ENCODE measurements around the gene ABCC4.

Gene ABCC4

DNA sequence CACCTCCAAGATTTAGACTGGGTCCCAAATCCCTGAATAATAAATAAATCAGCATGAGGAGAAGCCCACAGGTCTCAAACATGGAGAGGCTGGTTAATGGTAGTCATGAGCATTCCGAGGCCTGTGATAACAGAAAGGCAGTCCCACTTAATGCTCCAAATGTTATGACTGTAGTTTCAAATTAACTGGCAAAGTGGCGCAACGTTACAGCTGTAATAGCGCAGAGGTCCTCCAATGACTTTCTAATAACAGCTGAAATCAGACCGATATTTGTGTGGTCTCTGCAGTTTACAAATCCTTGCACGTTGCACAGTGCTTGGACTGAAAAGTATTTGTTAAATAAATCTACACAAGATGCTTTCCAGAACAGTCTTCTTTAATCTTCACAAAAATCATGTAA, 141.8 kb downstream of the ABCC4 start:
- DNase-seq (ENCODE audit: low read depth in 4 of 4, low spot score in 1 of 4) = no peak

DNA sequence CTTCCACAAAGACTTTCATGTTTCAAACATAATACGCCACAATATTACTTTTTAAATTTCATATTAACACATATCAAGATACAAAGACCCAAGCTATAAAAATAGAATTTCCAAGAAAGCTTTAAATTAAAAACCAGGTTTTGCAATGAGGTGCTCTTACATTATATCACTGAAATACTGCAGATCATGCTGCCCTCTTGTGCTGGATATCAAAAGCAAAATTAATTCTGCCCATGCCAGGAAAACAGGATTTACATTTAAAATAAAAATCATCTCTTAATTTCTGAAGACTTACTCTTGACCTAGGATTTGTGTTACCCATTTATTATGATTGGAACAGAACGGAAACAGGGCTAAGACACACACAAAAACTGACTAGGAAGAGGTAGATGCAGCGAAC, 145.0 kb downstream of the ABCC4 start:
- no peak for DNase-seq (ENCODE audit: low read depth in 4 of 4, low spot score in 1 of 4)

DNA sequence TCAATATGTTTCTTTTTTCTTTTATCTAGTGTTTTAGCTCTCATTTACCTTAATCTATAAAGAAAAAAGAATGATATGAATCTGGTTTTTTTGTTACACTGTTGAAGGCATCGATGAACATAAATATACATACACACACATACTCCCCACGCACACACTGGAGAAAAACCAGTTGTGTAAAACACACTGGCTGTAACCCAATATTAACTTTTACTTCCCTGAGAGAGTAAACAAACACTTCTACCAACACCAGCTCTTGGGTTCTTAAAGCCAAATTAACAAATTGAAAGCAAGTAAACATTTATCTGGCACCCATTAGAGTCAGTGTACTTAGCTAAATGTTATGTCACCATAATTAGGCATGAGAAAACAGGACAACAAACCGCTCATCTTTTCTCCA, 145.7 kb downstream of the ABCC4 start:
- no peak for DNase-seq (ENCODE audit: low read depth in 4 of 4, low spot score in 1 of 4)

DNA sequence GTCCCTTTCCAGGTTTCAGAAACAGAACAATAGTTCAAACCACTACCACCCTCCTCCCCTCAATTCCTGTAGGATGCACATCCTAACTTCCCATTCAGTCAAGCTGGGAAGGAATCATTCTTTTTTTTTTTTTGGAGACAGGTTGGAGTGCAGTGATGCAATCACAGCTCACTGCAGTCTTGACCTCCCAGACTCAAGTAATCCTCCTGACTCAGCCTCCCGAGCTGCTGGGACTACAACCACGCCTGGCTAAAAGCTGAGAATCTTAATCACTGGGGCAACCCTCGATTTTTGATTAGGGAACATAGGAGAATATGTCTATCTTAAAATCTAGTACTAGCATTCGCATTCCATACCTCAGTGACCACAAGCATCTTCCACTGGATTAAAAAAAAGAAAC, 146.2 kb downstream of the ABCC4 start:
- DNase-seq (ENCODE audit: low read depth in 4 of 4, low spot score in 1 of 4) = no peak

DNA sequence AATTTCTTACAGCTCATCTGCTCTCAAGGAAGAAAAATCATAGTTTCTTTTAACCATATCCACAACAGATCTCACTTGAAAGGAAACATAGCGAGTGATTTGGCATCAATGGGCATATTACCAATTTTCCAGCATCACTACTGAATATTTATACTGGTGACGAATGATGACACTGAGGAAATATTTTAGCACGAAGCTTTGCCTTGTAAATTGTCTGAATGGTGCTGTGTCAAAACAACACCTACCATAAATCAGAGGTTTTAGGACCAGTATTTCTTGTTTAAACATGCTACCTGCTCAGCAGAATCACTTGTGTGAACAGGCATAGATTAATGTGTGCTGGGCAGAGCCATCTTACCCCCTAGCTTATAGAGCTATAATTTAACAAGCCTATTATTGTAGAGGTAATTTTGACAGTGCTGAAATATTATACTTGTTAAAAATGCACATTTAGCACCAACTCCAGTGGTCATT, 146.8 kb downstream of the ABCC4 start:
- DNase-seq (ENCODE audit: low read depth in 4 of 4, low spot score in 1 of 4) = no peak

DNA sequence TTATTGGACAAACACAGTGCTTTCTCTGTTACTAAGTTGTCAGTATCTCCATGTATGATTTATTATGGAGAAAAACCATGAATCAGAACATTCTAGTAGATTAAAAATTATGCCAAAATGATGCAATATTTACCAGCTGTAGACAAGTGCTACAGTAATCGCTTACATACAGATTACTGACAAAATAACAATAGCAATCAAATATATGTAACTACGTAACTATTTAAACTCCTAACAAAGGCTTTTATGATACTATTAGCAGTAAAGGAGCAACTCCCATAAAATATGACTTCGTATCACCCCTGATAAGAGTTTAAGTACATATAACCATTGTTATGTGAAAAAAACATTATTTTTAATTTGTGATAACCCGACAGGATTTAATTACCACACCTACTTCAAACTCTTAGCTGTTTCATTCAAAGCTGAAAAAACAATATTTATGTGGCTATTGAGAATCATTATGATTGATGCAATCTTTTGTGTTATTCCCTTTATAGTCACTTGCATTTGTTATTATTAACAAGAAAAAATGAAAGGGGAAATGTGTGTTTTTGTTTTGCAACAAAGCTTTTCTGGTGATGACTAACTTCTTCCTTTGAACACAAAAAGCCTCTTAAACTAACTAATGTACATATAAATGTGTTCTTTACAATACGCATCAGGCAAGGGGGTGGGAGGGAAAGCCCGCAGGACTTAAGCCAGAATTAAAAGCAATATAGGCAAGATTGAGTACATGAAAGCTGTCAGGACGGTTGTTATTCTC, 147.4 kb downstream of the ABCC4 start:
- no peak for DNase-seq (ENCODE audit: low read depth in 4 of 4, low spot score in 1 of 4)

DNA sequence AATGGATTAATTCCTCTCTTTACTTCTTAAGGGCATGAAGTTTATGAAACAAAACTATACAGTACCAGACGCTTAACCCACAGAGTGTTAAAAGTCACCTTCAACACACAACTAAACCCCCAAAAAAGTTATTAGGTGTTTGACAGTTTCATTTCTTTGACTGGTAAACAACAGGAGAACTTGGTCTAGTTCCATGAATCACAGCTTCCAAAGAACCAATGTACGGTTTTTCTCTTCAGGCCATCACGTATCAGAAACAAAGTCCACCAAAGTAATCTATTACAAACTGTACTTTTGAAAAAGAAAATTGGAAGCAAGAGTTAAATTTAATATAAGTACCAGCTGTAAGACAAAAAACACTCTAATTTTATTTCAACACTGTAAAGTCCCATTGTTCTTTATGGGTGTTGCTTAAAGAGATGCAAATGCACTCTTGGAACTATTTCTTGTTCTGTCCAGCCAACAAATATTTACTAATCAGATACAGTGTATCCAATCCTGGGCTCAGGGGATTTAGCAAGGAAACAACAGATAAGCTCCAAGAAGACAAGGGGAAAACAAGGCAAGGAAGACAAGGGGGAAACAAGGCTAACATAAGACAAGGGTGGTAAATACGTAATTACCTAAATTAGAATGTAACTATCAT, 149.2 kb downstream of the ABCC4 start:
- no peak for DNase-seq (ENCODE audit: low read depth in 4 of 4, low spot score in 1 of 4)

DNA sequence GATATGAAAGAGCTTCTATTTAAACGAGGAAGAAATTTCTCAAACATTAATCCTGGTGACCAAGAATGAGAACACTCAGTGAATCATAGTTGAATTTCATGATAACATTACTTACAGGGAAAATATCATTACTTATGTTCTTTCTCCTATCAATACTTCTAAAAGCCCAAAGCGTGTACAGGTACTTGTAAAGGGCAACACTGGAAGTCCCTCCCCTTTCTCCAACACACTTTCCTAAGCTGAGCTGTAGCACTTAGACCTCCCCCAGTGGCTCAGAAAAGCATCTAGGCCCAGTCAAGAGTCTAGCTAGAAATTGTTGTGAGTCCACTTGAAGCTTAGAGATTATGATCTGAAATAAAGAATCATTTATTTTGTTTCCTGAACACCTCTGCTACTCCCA, 150.7 kb downstream of the ABCC4 start:
- no peak for DNase-seq (ENCODE audit: low read depth in 4 of 4, low spot score in 1 of 4)

DNA sequence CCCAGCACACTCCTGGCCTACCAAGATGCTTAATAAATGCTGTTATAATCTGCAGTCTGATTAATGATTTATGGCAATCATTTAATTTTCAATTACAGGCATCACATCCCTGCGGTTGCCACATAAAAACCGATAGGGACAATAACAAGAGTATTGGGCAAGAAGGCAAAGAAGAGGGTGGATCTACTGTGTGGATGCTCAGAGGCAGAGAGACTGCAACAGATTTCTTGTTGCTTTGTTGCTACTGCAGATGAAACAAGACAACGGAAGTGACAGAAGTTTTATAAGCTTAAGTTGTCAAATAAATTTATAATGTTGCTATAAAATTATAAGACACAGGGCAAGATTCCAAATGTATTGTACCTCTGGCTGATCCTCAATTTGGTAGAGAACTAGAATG, 154.8 kb downstream of the ABCC4 start:
- DNase-seq (ENCODE audit: low read depth in 4 of 4, low spot score in 1 of 4) = no peak

DNA sequence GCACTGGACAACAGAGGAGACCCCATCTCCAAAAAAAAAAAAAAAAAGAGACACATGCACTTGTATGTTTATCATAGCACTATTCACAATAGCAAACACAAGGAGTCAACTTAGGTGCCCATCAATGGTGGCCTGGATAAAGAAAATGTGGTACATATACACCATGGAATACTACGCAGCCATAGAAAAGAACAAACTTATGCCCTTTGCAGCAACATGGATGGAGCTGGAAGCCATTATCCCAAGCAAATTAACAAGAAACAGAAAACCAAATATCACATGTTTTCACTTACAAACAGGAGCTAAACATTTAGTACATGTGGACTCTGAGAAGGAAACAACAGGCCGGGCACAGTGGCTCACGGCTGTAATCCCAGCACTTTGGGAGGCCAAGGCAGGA, 155.7 kb downstream of the ABCC4 start:
- no peak for DNase-seq (ENCODE audit: low read depth in 4 of 4, low spot score in 1 of 4)

DNA sequence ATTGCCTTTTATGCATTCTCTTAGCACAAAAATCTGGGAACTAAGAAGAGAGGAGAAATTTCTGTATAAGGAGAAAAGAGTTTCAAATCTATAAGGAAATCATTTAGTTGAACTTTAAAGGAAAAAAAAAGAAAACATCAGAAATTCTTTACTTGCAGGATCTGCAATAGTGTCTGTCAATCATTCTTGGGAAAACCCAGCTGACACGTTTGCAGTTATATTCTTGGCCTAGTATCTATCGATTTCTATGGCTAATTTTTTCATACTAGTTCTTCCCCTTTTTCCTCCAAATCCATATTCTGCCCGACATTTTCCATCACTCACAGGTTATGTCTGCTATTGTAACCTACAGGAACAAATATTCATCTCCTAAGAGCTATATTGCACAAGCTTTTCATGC, 160.7 kb downstream of the ABCC4 start:
- no peak for DNase-seq (ENCODE audit: low read depth in 4 of 4, low spot score in 1 of 4)

DNA sequence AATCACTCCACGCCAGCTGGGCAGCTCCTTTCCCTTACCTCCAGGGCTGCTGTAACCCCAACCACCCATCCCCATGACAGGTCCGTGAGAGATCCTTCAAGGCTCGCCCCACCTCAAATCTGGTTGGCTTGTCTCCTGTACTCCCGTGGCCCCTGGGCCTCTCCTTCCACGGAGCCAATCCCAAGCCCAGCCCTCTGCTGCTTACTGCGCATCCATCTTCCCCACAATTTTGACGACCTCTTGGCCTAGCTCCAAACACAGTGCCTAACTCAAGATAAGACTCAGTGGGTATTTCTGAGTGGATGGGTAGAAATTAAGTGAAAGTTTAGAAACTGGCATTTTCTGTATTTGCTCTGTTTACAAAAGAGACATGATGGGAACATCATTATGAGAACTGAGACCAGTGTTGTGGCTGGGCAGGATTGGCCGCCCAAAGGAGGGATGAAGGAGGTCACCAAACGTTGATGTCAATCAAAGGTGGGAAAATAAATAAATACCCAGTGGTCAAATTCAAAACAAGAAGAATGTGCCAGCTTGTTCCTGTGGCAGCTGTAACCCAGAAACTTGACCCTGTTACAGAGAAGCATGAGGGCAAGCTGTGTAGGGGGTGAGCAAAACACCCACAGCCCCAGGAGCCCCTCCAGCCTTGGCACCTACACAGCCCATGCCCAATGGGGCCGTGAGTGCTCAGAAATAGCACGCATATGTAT, 162.2 kb downstream of the ABCC4 start:
- DNase-seq (ENCODE audit: low read depth in 4 of 4, low spot score in 1 of 4) = no peak

DNA sequence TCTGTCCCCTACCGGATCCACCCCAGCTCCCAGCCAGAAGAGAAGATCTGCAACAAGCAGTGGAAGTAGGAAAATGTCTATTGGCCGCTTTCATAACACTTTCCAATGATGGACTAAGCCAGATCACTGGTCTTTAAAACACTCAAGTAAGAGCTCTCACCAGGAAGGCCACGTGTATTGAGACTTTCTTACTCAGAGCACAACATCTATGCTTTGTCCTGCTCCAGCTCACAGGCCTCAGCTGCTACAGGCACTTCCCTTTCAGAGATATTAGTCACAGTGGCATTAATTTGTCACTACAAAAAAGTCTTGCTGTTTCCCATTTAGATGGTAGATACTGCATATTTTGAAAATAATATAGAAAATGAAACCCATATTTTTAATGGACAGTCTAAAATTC, 164.2 kb downstream of the ABCC4 start:
- DNase-seq (ENCODE audit: low read depth in 4 of 4, low spot score in 1 of 4) = no peak

DNA sequence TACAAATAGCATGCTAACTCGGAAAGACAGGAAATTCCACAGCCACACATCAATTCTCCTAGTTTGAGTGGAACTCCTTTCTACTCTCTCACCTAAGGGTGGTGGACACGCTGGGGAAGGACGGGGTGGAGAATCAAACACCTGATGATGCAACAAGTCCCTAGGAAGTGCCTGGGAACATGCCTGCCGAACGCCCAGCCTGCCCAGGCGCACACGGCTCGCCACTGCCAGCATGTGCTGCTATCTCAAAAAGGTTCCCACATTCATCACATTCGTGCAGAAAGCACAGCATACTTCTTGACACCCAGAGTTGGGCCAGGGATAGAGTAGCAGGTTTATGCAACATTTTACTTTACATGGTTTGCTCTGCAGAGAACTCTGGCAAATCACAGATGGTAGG, 164.6 kb downstream of the ABCC4 start:
- DNase-seq (ENCODE audit: low read depth in 4 of 4, low spot score in 1 of 4) = no peak

DNA sequence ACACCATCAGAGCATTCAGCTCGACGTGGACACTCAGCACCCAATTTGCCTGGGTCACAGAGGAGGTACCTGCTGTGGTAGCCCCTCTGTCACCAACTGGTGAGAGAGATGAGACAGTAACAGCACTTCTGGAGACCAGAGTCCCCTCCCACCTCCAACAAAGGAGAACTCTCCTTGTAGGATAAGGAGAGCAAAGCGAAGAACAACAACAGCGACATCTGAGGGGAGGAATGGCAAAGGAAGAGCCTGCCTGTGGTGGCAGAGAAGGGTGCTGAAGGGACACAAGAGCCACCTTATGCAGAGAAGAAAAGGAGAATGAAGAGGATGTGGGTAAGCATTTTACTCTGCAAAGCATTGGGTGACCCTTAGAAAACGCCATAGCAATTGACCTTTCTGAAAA, 167.8 kb downstream of the ABCC4 start:
- DNase-seq (ENCODE audit: low read depth in 4 of 4, low spot score in 1 of 4) = no peak

DNA sequence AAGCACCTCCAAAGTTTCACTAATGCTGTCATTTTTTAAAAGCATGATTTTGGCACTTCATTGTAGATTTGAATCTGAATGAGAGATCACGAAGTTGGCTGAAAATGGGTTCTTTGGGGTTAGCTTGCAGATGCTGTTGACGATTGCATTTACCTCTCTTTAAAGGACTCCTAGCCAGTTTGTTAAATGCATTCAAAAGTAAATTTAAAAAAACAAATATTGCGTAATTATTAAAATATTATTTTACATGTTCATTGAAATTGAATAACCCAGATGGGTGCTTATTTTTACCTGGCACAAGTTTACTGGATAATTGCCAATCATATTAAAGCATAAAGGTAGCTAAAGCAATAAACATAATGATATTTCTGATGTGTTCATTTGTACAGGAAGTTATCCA, 172.2 kb downstream of the ABCC4 start:
- DNase-seq (ENCODE audit: low read depth in 4 of 4, low spot score in 1 of 4) = no peak

DNA sequence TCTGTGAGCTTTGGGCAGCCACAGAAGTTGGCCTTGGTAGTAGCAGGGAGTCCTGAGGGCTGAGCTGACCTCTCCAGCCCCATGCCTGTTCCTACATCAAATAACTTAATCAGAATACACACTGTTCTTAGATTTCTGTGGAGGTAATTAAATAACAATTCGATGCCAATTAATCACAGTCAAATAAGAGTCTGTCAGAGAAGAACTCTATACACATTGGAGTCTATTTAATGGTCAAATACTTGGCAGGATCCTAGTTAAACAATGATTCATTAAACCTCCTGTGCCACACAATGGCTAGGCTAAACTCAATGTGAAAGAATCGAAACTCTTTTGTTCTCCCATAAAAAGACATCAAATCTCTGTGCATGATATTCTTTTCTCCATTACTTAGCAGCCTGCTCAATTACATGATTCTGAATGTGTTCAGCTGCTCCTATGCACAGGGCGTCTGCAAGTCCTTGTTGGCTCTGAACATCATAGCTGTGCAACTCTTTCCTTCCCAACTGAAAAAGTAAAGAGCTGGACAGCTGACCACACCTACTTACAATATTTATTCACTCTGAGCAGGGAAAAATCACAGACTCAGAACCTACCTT, 173.1 kb downstream of the ABCC4 start:
- no peak for DNase-seq (ENCODE audit: low read depth in 4 of 4, low spot score in 1 of 4)

DNA sequence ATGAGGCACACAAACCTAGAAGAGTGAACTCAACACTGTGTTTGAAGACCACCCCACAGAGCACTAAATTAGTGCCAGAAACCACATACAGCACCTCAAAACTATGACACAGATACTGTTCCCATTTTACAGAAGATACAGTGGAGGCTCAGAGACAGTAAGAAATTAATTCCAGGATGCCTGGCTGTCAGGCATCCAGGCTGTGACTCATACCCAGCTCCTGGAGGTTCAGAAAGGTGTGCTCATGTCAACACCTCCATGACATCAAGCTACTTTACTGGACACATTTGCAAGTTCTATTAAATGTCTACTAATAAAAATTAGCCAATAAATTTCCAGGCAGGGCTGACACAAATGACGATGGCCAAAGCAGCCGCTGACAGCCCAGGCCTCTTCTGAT, 176.3 kb downstream of the ABCC4 start:
- DNase-seq (ENCODE audit: low read depth in 4 of 4, low spot score in 1 of 4) = no peak

DNA sequence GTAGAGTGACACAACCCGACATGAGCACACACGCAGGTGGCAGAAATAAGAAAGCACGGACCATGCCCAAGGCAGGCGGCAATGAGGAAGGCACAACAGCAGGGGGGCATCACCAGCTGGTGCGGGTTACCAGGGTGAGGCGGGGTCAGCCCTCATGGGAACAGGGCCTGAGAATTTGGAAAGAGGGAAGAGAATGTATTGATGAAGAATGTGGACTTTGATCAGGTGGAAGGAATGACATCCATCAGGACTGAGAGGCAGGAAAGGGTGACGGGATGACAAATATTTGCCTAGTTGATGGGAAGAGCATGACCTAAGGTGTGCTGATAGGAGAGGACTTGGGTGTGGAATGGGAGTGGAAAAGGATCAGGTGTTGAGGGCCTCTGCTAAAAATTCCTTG, 177.5 kb downstream of the ABCC4 start:
- no peak for DNase-seq (ENCODE audit: low read depth in 4 of 4, low spot score in 1 of 4)

DNA sequence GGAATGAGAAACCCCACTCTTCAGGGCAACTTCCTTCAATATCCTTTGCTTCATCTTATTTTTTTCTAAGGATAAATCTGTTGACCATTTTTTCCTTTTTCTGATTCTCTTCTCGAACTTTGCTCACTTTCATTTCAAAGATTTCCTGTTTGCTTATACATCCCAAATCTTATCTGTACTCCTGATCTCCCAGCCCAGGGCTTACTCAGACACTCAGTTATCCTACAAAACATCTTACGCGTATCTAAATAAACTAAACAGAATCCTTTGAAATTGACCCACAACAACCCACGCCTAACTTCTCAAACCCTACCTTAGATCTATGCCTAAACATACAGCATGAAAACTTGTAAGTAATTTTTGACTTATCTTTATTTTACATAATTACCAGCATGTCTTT, 179.2 kb downstream of the ABCC4 start:
- no peak for DNase-seq (ENCODE audit: low read depth in 4 of 4, low spot score in 1 of 4)

DNA sequence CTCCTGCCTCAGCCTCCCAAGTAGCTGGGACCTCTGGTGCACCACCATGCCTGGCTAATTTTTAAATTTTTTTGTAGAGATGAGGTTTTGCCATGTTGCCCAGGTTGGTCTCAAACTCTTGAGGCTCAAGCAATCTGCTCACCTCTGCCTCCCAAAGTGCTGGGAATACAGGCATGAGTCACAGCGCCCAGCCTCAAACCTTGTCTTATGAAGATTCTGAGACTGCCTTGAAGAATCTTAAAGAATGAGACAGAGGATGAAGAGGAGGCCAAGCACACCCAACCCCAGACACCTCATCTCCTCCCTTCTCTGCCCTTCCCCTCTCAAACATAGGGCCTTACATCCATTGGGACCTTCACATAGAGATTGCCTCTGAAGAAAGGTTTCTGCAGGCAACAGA, 179.7 kb downstream of the ABCC4 start:
- no peak for DNase-seq (ENCODE audit: low read depth in 4 of 4, low spot score in 1 of 4)

DNA sequence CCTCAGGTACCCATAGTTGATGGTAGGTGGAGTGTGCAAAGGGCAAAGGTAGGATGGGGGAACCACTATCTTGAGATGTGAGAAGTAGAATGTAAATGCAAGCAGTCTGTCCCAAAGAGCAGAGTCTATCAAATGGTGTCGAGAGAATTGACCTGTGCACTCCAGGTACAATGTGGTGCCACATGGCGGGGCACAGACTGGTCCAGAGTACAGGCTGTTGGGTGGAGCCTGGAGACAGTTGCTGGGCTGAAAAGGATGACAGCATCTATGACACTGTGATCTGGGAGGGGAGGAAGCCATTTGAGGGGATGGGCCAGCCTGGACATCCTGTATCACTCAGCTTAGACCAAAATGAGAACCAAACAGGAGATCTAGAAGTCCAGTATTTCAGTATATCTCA, 180.6 kb downstream of the ABCC4 start:
- DNase-seq (ENCODE audit: low read depth in 4 of 4, low spot score in 1 of 4) = no peak
